ENCODE measurements around the gene IQSEC1.

The IQSEC1 gene

GRCh38 chr3:12954891-12955650 is 118.2 kb downstream of the IQSEC1 start:
- peak in 1 of 2 donors; percentile 9 for DNase-seq (ENCODE audit: low read depth in 2 of 2)

DNA sequence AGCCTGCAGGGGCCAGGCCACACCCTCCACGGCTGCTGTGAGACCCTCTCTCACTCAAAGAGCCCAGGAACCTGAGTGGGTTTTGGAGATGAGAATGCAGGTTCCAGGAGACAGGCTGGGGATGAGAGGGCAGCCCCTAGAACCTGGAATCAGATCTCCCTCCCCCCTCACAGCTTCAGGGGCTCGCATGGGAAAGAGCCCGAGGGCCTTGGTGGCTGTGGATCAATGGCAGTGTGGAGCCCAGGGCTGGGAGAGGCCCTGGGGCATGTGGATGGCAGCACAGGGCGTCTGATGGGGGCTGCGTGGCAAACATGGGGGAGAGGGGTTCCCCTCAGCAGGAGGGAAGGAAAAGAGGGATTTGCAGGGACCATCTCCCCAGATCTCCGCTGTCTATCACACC is 119.0 kb downstream of the IQSEC1 start:
- no peak for DNase-seq (ENCODE audit: low read depth in 2 of 2)

GRCh38 chr3:12953201-12953995 is 119.8 kb downstream of the IQSEC1 start:
- no peak for DNase-seq (ENCODE audit: low read depth in 2 of 2)

DNA sequence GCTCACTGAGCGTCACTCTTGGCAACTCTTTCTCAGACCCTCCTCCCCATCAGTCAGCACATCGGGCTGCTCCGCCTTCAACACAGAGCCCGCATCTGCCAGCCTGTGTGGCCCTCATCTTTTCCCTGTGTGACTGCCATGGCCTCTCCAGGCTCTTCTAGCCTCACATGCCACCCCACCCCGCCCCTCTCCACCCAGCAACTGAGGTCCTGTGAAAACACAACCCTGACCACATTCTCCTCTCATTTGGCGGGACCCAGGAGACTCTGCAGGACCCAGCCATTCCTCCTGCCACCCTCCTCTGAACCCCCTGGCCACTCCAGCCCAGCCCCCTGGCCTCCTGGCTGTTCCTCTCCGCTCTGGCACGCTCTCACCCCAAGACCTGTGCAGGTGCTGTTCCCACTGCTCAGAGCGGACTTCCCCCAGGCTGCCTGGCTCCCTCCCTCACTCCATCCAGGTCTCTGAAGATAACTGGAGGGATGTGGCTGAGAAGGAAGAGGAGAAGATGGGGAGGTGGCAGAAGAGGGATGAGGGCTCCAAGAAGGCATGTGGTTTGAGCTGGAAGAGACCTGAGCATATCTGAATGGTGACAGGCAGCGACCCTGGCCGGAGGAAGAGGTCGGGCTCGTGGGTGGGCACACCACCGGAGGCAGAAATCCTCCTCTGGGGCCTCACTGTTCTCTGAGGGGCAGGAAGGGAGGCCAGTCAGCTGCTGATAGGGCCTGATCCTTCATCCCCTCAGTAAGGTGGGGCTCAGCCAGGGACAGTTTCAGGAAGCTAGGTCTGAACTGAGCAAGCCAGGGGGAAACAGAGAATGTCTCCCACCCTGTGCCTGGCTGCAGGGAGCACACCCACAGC is 120.7 kb downstream of the IQSEC1 start:
- DNase-seq (ENCODE audit: low read depth in 2 of 2), result no peak

DNA sequence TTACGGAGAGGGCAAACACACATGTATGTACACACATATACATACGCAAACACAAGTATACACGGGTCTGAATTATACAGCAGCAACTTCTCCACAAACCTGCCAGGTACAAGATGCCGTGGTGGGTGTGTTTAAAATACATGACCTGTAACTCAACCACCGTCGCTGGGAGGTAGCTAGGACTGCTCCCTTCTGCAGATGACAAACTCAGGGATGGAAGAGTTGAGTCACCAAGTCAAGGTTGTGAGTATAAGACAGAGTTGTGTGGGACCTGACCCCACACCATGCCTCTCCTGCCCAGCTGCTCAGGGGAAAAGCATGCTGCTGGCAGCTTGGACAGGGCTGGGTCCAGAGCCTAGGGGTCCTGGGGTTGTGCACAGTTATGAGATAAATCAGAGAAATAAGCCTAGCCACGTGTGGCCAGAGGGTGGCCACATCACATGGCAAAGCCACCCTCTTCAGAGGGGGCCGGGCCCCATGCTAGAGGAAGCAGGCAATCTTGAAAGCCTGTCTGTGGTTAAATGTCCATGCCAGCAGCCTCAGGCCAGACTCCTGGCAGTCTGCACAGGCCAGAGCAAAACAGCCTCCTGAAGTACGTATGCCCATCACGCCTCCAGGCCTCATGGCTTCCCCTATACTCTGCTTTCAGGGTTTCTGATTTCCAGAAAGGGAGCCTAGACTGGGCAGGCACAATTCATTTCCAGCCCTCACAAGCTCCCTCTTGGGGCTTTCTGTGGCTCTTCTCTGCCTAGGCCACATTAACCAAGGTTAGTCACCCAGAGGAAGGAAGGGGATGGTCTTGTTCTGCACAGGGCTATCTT is 124.1 kb downstream of the IQSEC1 start:
- peak in 1 of 2 donors; percentile 47 for DNase-seq (ENCODE audit: low read depth in 2 of 2)

GRCh38 chr3:12948371-12948770 is 124.9 kb downstream of the IQSEC1 start:
- no peak for DNase-seq (ENCODE audit: low read depth in 2 of 2)

- DNase-seq (ENCODE audit: low read depth in 2 of 2), result no peak
Measured at GRCh38 chr3:12947504-12948369, 125.5 kb downstream of the IQSEC1 start.

DNA sequence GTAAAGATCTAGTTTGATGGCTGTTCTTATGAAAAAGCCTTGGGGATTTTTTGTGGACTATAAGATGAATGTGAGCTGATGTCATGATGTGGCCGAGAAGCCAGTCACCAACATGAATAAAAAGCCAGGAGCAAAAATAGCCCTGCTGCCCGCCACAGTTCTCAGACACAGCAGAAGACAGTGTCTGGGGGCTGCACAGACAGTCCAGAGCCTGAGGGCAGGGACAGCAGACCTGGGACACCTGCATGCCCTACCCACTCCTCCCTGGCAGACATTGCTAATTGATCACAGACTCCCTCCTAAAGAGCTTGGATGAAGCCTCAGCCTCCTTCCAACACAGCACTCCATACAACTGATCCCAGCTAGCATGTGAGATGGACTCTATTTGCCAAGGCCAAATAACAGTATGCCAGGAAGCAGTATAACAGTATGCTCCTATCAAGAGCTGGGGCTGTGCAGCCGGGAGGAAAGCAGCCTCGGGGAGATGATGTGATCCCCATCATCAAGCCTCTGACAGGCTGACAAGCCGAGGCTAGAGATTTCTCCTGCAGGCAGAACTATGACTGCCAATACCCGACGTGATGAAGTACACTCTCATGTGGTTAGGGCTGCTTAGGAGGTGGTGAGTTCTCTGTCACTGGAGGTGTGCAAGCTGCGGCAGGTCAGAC is 126.4 kb downstream of the IQSEC1 start:
- DNase-seq (ENCODE audit: low read depth in 2 of 2), result no peak

DNA sequence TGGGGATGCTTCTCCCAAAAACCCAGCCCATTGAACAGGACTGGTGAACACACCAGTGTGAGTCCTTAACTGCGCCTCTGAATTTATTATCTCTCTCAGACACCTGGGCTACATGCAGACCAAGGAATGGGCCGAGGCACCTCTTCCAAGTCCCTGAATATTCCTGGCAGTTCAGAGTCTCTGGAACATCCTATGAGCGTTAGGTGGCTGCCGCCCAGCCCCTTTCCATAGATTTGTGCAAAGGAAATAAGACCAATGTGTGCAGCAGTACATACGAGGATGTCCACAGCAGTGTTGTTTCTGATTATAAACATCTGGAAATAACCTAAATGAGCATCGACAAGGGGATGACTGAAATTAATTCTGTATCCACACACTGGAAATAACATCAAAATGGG is 127.0 kb downstream of the IQSEC1 start:
- DNase-seq (ENCODE audit: low read depth in 2 of 2), result no peak

- DNase-seq (ENCODE audit: low read depth in 2 of 2), result no peak
Measured at GRCh38 chr3:12944849-12945248, 128.4 kb downstream of the IQSEC1 start.

GRCh38 chr3:12944413-12944812 is 128.8 kb downstream of the IQSEC1 start:
- no peak for DNase-seq (ENCODE audit: low read depth in 2 of 2)

- DNase-seq (ENCODE audit: low read depth in 2 of 2), result no peak
Measured at GRCh38 chr3:12943124-12944021, 129.9 kb downstream of the IQSEC1 start.

- no peak for DNase-seq (ENCODE audit: low read depth in 2 of 2)
Measured at GRCh38 chr3:12941495-12942023, 131.7 kb downstream of the IQSEC1 start.

GRCh38 chr3:12940854-12941253 is 132.4 kb downstream of the IQSEC1 start:
- no peak for DNase-seq (ENCODE audit: low read depth in 2 of 2)

DNA sequence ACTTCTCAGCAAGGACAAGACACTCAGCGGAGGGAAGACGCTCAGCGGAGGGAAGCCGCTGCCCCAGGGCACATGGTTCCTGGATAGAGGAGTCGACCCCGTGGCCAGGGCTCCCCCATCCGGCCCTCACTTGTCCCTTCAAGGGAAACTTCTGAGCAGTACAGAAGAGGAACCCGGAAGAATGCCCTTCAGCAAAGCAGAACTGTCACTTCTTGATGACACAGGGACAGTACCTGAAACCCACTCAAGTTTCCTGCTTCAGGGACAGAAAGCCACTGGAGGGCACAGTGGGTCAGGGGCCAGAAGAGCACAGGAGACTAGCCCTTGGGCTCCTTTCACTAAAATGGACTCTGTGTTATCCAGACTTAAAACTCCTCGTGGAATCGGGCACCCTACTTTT is 134.1 kb downstream of the IQSEC1 start:
- no peak for DNase-seq (ENCODE audit: low read depth in 2 of 2)

DNA sequence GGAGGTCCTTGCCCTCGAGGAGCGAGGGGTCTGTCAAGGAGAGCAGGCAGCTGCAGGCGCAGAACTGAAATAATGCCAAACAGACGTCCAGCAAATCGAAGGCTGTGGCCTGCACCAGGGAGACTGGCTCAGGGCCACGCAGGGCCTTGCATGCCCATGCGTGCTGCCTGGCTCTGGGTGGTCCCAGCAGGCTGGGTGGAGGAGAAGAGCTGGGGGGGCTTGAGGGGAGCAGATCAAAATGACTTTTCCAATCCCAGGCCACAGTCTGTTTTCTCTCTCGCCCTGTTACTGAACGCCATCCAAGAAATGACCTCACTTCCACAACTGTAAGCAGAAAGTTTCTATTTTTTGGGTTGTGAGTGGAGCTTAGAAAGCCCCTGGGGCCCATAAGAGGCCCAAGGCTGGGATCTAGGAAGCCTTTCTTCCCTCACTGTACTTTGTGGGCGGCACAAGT is 134.9 kb downstream of the IQSEC1 start:
- no peak for DNase-seq (ENCODE audit: low read depth in 2 of 2)

DNA sequence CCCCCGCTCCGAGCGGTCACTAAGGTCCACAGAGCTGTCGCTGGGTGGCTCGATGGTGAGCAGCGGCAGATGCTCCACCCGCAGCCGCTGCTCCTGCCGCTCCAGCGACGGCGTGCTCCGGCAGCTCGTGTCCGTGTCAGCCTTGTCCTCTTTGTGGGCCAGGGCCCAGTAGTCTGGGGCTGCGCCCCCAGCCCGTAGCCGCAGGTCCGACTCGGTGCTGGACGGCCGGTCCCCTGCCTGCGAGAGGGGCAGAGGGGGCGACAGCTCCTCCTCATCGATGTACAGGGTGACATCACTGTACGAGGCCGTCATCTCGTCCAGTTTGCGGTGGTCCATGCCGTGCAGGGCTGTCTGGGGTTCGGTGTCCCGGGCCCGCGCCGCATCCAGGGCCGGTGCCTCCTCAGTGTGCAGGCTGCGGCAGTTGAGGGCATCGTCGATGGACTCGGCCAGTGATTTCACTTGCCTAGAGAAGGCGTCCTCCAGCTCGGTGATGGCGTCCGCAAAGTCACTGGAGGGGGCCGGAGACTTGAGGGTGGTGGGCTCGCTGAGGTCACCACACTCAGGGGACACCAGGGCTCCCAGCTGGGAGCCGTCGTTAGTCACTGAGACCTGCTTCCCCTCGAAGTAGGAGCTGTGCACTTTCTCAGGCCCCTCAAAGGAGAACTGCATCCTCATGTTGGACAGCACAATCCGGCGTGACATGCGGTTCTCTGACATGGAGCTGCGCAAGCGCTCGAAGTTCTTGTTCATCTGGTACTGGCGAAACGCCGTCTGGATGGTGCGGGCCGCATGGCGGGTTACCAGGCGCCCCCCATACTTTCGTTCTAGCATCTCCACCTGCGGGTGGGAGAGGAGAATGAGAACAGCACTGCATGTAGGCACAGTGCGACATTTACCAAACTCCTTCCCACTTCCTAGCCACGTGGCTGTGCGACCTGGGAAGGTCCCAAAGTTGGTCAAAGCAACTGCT is 137.1 kb downstream of the IQSEC1 start:
- no peak for DNase-seq (ENCODE audit: low read depth in 2 of 2)
